ENCODE measurements around the gene ZSCAN5B.
"Not testable (repeated sequence)": the region's sequence is repeated elsewhere in the genome, so short reads cannot be mapped to it uniquely, and the experiment has no call there.

ZSCAN5B gene

DNA sequence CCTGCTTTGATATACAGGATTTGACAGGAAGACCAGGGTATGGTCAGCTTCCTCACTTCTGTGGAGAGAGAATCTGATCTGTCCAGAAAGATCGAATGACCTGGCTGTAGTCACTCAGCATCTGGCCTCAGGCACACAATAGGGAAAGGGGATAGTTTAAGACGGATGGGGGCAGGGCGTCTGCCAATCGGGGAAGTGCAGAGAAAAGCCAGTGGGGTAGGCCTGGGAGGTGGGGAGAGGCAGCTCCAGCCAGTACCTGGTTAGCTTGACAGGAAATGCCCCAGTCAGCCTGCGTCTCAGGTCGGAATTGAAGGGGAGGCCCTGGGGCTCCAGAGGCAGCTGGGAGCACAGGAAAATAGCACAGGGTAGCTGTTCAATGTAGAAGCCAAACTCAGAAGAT, 44.1 kb downstream of the ZSCAN5B start:
- DNase-seq (ENCODE audit: low read depth, low spot score) = no peak
- ChIA-PET CTCF (interaction anchor here (1.4 to 2.1 kb wide), 3 partner anchors 11 to 78 kb away, joined by 4 to 8 read pairs (median 7); no protein-coding TSS in a partner anchor), POLR2A (no interaction called here)
- TF ChIP-seq, protein P1, sequence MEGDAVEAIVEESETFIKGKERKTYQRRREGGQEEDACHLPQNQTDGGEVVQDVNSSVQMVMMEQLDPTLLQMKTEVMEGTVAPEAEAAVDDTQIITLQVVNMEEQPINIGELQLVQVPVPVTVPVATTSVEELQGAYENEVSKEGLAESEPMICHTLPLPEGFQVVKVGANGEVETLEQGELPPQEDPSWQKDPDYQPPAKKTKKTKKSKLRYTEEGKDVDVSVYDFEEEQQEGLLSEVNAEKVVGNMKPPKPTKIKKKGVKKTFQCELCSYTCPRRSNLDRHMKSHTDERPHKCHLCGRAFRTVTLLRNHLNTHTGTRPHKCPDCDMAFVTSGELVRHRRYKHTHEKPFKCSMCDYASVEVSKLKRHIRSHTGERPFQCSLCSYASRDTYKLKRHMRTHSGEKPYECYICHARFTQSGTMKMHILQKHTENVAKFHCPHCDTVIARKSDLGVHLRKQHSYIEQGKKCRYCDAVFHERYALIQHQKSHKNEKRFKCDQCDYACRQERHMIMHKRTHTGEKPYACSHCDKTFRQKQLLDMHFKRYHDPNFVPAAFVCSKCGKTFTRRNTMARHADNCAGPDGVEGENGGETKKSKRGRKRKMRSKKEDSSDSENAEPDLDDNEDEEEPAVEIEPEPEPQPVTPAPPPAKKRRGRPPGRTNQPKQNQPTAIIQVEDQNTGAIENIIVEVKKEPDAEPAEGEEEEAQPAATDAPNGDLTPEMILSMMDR (IDR thresholded peaks at IDR 0.05; ENCODE audit: insufficient read depth, low read length, missing control alignments) = no peak
- no peak overlapping the region for H3K4me3 ChIP-seq (ENCODE audit: low read depth, low read length)

DNA sequence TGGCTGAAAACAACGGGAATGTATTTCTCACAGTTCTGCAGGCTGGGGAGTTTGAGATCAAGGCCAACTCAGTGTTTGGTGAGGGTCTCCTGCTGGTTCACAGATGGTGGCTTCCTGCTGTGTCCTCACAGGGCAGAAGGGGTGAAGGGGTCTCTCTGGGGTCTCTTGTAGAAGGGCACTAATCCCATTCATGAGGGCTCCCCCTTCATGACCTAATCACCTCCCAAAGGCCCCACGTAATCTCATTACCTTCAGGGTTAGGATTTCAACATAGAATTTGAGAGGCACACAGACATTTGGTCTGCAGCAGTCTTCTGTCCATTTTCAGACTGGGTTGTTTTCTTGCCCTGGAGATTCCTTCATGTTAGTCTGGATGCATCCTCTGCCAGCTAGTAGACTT, 44.9 kb downstream of the ZSCAN5B start:
- ChIA-PET CTCF (interaction anchor here (1.8 to 2.1 kb wide), 2 partner anchors 10 to 19 kb away, joined by 7 to 8 read pairs; no protein-coding TSS in a partner anchor), POLR2A (no interaction called here)
- no peak overlapping the region for H3K4me3 ChIP-seq (ENCODE audit: low read depth, low read length)
- TF ChIP-seq, protein P1 (IDR thresholded peaks at IDR 0.05; ENCODE audit: insufficient read depth, low read length, missing control alignments) = no peak
- DNase-seq (ENCODE audit: low read depth, low spot score) = no peak

DNA sequence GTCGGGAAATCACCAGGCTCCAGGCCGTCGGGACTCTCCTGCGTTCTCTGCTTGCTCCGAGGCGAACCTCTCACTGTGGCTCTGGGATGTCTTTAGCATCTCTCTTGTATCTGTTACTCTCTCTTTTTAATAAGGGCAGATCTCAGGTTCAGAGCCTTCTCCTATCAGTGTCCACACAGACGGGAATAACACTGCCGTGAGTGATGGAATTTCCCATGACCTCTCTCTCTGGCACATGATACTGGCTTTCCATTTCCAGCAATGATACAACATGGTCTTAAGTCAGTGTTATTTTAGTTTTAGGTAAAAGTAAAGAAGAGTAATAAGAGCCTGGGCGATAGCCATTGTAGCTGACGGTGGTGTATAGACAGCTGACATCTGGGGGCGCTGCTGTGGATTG, 47.2 kb downstream of the ZSCAN5B start:
- DNase-seq (ENCODE audit: low read depth, low spot score) = no peak
- ChIA-PET POLR2A (no interaction called here), CTCF (no interaction called here)
- TF ChIP-seq, protein P1 (IDR thresholded peaks at IDR 0.05; ENCODE audit: insufficient read depth, low read length, missing control alignments) = no peak
- H3K4me3 ChIP-seq (ENCODE audit: low read depth, low read length) = no peak overlapping the region

DNA sequence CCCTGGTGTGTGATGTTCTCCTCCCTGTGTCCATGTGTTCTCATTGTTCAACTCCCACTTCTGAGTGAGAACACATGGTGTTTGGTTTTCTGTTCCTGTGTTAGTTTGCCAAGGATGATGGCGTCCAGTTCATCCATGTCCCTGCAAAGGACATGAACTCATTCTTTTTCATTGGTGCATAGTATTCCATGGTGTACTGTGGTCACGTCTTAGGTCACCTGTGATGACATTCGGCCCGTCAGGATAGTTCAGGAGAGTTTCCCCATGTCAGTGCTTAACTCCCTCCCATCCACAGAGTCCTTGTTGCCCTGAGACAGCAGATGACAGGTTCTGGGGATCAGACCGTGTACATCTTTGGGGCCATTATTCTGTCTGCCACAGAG, 47.9 kb downstream of the ZSCAN5B start:
- no peak overlapping the region for H3K4me3 ChIP-seq (ENCODE audit: low read depth, low read length)
- CTCF ChIA-PET = no interaction called here
- DNase-seq (ENCODE audit: low read depth, low spot score) = no peak
- POLR2A ChIA-PET = no interaction called here
- TF ChIP-seq, protein P1 (IDR thresholded peaks at IDR 0.05; ENCODE audit: insufficient read depth, low read length, missing control alignments) = no peak

DNA sequence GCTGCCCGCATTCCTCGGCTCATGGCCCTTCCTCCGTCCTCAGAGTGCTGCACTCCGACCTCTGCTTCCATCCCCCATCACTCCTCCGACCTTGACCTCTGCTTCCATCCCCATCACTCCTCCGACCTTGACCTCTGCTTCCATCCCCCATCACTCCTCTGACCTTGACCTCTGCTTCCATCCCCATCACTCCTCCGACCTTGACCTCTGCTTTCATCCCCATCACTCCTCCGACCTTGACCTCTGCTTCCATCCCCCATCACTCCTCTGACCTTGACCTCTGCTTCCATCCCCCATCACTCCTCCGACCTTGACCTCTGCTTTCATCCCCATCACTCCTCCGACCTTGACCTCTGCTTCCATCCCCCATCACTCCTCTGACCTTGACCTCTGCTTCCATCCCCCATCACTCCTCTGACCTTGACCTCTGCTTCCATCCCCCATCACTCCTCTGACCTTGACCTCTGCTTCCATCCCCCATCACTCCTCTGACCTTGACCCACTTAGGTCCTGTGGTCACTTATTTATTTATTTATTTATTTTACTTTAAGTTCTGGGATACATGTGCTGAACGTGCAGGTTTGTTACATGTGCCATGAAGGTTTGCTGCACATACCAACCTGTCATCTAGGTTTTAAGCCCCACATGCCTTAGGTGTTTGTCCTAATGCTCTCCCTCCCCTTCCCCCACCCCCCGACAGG, 48.5 kb downstream of the ZSCAN5B start:
- DNase-seq (ENCODE audit: low read depth, low spot score); CTCF ChIA-PET; H3K4me3 ChIP-seq (ENCODE audit: low read depth, low read length); POLR2A ChIA-PET: not testable (repeated sequence)

DNA sequence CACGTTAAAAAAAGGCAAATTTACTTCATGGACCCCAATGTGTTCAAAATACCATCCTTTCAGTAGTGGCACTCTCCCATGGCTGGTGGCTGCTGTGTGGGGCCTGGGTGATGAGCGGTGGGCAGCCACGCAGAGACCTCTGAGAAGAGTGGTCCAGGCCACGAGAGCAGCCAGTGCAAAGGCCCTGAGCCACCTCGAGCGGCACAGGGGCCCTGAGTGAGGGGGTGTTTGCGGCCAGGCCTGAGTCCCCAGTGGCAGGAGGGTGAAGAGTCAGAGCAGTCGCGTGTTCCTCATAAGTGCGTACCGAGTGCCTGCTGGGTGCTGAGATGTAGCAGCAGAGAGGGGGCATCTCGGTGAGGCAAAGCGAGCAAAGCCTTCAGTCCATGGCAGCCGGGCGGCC, 49.5 kb downstream of the ZSCAN5B start:
- no peak for DNase-seq (ENCODE audit: low read depth, low spot score)
- no peak overlapping the region for H3K4me3 ChIP-seq (ENCODE audit: low read depth, low read length)
- CTCF ChIA-PET = no interaction called here
- POLR2A ChIA-PET = no interaction called here
- TF ChIP-seq, protein P1 (IDR thresholded peaks at IDR 0.05; ENCODE audit: insufficient read depth, low read length, missing control alignments) = no peak

DNA sequence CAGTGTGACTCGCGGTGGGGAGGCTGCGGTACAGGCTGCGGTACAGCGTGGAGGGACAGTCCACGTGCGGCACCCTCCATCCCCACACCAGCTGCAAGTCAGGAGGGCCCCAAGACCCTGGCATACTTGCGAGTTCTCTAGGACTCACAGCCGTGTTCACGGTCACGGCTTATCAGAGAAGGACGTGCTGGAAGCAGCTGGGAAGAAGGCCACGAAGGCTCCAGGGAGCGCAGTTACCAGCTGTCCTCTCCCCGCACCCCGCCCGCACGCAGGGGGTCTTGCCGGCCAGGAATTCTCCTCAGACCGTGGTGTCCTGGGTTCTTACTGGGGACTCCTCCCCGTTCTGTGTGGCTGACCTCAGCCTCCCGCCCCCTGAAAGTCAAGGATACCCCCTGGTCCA, 50.3 kb downstream of the ZSCAN5B start:
- DNase-seq (ENCODE audit: low read depth, low spot score) = no peak
- CTCF ChIA-PET = no interaction called here
- POLR2A ChIA-PET = no interaction called here

More for the DNA sequence above, 50.3 kb downstream of the ZSCAN5B start:
- TF ChIP-seq, protein P1 (IDR thresholded peaks at IDR 0.05; ENCODE audit: insufficient read depth, low read length, missing control alignments) = no peak
- H3K4me3 ChIP-seq (ENCODE audit: low read depth, low read length) = no peak overlapping the region

All from AG04449 (cell line).